Right kidney (tissue), 1 donor: ENCODE data around the gene ANKRD9.
"Not testable (repeated sequence)": the region's sequence is repeated elsewhere in the genome, so short reads cannot be mapped to it uniquely, and the experiment has no call there.

Experiments
- DNase-seq: peaks from one replicate; pipeline ENCODE4 v3.0.0-alpha.2; 2016

Gene ANKRD9

DNA sequence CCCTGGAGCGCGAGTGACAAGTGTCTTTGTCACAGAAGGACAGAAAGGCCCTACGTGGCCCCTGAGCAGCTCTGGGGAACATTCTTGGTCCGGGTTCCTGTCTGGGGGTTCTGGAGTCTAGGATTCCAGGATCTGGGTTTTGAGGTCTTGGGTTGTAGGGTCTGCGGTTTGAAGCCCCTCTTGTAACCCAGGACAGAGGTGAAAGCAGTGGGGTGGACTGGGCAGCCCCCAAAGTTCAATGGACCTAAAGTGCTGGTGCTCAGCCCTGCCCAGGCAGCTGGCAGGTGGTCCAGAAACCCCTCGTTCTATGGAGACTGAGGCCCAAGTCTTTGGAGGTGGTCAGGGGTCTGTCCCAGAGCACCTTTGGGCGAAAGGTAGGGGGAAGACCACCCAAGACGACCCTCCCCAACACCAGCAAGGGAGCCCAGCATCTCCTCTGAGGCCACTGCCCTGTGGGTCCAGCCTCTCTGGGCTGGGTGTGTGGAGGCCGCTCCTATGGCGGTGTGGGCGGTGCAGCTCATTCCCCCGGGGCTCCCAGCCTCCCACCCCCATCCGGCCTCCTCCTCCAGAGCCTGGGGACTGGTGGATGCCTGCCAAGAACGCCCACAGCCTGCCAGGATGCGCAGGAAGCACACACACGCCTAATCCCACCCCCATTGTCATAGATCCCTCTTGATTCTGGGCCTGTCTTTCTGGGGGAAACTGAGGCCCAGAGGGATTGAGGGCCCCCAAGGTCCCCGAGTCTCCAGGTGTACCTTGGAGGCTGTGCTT lies 30.2 kb upstream of the ANKRD9 start:
- peak; percentile 78 for DNase-seq

DNA sequence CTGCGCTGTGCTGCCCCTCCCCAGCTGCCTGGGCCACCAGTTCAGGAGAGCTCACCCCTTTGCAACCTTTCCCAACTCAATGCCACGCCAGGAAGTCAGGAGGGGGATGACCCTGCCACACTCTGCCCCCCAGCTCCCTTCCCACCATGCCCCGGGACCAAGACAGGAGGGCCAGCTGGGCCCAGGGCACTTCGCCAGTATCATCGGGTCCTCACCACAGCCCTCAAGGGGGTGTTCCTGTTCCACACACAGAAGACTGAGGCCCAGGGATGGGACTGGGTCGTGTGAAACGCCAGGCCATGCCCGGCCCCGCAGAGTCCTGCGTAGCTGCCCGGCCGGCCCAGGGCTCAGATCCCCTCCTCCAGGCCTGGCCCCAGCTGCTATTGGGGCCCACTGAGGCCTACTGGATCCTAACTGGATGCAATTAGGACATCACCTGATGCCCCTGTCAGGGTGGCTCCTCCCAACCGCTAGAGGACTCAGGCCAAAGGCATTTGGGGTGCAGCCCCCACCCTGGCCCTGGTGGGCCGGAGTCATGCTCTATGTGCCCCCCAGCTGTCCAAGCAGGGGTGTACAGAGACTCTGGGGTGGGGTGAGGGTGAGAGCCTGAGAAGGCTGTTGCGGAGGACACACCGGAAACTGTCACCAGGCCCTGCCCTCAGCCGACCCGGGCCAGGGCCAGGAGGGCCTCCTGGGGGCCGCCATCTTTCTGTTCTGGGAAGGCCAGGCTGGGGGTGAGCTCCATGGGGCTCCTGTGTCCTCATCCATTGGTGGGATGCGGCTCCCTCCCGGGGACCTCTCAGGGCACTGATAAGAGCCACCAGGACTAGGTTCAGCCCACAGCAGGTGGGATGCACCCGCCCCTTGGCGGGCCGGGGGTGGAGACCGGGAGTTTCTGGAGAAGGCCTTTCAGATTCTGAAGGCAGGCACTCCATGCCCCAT lies 29.3 kb upstream of the ANKRD9 start:
- DNase-seq = no peak

DNA sequence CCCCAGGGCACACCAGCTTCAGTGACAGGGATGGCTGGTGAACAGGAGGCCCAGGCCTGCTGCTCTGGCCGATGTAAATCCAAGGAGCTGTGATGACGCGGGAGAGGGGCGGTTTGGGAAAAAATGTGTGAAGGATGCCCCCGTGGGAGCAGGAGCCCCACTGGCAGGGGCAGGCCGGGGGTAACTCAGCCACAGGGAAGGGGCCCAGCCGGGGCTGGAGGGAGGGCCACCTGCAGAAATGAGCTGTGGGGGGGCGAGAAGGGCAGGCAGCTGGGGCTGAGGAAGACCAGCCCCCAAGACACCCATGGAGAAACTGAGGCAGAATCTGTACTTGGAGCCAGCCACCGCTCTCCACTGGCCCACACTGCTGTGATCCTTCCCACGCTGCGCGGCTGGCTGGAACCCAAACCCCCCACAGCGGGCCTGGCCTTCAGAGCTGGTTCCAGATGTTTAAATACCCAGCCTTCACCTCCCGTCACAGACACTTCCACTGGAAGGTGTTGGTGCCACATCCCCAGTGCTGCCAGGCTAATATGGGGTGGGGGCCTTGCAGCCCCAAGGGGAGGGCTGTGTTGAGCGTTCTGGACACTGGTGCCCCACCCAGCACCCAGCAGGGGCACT lies 28.5 kb upstream of the ANKRD9 start:
- DNase-seq = no peak

DNA sequence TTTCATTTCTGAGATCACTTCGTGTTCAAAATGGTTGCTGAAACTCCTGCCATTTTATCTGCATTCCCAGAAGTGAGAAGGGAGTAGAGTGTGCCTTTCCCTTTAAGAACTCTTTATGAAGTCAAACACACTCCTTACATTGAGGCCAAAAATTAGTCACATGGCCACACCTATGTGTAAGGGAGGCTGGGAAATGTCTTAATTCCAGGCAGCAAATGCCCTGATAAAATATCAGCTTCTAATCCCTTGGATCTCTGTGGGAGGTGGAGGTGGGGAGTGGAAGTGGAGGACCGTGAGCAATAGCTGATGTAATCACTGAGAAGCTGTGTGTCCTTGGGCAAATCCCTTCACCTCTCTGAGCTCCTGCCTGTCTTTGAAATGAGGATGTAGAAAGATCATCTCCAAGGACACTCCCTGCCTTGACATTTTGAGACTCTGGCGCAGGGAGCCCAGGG lies 22.7 kb upstream of the ANKRD9 start:
- no peak for DNase-seq

DNA sequence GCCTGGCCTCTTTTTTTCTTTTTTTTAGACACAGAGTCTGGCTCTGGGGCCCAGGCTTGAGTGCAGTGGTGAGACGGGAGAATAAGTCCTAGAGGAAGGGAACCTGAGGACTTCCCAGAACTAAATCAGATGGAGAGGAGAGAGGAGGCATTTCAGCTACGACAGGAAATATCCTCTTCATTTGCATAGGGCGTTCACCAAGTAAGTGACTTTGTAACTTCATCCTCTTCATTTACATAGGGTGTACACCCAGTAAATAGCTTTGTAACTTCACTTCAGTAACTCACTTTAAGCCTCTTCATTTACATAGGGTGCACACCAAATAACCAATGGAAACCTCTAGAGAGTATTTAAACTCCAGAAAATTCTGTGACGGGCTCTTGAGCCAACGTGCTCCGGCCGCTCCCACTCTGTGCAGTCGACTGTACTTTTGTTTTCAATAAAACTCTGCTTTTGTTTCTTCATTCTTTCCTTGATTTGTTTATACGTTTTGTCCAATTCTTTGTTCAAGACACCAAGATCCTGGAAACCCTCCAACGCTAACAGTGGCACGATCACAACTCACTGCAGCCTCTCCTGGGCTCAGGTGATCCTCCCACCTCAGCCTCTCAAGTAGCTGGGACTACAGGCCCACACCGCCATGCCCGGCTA lies 21.4 kb upstream of the ANKRD9 start:
- DNase-seq = no peak

DNA sequence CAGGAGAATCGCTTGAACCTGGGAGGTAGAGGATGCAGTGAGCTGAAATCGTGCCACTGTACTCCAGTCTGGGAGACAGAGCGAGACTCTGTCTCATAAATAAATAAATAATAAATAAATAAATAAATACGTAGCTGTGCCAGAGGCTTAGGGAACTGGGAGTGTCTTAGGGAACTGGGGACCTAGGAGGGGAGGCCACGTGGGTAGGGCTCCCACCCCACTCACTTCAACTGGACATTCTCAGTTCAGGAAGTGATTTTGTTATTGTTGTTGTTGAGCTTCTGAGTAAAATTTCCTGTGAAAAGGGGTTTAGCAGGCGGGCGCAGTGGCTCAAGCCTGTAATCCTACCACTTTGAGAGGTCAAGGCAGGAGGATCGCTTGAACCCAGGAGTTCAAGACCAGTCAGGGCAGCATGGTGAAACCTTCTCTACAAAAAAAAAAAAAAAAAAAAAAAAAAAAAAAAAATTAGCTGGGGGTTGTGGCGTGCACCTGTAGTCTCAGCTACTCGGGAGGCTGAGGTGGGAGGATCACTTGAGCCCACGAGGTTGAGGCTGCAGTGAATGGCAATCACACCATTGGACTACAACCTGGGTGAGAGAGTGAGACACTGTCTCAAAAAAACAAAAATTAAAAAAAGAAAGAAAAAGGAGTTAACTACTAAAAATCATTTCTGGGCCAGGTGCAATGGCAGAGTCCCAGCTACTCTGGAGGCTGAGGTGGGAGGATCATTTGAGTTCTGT lies 19.0 kb upstream of the ANKRD9 start:
- no peak for DNase-seq

DNA sequence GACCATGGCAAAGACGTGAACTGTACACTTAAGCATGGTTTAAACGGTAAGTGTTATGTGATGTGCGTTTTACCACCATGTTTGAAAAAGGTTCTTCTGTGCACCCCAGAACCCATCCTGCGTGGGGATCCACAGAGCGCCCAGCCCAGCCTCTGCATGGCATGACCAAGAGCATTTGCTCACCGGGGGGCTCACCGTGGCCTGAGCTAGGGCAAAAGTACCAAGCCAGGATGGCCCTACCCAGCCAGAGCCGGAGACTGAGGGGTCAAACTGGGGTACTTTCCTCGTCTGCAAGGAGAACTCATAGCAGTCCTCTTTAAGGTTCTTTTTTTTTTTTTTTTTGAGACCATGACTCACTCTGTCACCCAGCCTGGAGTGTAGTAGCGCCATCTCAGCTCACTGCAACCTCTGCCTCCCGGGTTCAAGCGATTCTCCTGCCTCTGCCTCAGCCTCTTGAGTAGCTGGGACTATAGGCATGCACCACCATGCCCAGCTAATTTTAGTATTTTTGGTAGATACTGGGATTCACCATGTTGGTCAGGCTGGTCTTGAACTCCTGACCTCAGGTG lies 16.4 kb upstream of the ANKRD9 start:
- DNase-seq = no peak

DNA sequence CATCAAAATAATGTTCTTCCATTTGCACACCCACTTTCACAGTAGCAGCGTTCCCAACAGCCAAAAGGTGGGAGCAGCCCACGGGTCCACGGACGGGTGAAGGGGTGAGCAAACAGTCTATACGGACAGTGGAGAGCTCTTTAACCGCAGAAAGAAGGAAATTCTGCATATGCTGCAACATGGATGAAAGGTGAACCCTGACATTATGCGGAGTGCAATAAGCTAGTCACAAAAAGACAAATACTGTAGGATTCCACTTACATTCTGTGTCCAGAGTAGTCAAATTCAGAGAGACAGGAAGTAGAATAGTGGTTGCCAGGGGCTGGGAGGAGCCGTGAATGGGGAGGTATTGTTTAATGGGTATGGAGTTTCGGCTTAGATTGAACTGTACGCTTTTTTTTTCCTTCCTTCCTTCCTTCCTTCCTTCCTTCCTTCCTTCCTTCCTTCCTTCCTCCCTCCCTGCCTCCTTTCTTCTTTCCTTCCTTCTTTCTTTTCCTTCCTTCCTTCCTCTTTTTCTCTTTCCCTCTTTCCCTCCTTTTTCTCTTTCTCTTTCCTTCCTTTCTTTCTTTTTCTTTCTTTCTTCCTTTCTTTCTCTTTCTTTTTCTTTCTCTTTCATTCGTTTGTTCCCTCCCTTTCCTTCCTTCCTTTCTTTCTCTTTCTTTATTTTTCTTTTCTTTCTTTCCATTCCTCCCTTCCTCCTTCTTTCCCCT lies 15.8 kb upstream of the ANKRD9 start:
- DNase-seq = no peak

DNA sequence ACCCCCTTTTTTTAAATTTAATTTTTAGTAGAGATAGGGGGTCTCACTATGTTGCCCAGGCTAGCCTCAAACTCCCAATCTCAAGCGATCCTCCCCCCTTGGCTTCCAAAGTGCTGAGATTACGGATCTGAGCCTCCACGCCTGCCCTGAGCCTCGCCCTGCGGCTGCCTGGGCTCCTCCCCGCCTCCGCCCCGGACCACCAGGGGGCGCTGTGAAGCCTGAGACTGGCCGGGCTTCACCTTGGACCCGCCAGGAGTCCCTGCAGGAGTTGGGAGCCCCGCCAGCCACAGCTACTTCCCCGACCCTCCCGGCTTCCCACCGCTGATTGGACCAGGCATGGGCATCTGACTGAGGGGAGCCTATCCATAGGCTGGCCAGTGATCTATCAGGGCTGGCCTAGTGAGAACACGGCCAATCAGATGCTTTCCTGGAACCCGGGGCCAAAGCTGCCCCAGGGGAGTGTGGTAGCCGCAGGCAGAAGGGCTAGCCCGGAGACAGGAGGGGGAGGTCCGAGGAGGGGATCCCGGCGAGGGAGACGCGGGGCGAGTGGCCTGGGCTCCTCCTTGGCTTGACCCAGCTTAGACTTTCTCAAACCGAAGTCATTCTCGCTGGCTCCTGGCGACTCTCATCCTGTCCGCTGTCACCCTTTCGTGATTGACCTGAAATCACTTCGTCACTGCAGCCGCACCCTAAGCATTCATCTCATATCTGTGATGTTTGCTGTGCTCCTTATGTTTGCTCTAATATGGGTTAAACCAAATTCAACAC lies 15.1 kb upstream of the ANKRD9 start:
- peak; percentile 89 for DNase-seq

DNA sequence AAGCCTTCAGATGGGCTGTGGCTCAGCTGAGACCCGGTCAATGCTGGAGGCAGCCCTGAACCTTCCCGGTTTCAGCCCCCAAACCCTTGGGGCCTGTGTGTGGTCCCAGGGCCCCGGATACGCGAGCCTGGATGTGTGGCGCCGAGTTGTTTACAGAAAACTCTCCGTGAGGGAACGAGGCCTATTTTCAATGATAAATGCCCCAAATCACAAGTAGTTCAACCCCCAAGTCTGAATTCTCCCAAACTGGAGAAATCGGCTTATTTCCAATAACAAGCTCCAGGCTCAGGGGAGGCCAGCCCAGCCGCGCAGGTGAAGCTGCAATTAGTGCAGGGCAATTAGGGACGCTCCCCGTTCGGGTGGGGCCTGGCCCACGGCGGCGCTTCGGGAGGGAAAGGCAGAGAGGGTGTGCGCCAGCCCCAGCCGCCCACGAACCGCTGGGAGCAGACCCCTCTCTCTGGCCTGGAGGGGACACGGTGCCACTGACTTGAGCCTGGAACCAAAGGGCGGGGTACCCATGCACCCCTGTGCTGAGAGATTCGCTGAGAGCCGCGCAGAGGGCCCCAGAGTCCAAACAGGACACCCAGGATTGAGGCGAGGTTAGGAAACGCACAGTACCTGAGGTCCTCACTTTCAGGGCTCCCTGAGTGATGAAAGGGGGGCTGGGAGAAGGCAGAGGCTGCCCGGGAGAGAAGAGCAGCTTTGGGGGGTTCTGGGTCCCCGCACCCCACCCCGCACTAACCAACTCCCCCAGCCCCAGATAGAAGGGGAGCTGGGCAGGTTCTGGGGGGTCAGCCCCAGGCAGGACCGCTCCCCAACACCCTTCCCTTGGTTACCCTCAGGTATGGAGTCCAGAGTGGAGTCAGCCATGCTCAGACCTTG lies 14.2 kb upstream of the ANKRD9 start:
- no peak for DNase-seq

DNA sequence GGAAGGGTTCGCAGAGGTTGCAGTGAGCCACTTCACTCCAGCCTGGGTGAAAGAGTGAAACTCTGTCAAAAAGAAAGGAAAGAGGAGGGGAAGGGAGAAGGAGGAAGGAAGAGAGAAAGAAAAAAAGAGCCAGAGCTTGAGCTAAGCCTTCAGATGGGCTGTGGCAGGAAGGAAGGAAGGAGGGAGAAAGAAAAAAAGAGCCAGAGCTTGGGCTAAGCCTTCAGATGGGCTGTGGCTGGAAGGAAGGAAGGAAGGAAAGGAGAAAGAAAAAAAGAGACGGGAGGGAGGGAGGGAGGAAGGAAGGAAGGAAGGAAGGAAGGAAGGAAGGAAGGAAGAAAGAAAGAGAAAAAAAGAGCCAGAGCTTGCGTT lies 13.6 kb upstream of the ANKRD9 start:
- DNase-seq = no peak

DNA sequence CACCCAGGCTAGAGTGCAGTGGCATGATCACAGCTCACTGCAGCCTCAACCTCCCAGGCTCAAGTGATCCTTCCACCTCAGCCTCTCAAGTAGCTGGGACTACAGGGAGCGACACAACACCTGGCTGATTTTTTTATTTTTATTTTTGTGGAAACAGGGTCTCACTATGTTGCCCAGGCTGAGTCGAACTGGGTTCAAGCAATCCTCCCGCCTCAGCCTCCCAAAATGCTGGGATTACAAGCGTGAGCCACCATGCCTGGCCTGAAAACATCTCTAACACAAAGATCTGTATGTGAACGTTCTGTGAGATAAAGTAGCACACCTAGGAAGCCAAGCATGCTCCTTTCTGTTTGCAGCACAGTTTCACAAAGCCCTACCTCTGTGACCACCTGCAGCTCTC lies 10.1 kb upstream of the ANKRD9 start:
- DNase-seq = not testable (repeated sequence)

DNA sequence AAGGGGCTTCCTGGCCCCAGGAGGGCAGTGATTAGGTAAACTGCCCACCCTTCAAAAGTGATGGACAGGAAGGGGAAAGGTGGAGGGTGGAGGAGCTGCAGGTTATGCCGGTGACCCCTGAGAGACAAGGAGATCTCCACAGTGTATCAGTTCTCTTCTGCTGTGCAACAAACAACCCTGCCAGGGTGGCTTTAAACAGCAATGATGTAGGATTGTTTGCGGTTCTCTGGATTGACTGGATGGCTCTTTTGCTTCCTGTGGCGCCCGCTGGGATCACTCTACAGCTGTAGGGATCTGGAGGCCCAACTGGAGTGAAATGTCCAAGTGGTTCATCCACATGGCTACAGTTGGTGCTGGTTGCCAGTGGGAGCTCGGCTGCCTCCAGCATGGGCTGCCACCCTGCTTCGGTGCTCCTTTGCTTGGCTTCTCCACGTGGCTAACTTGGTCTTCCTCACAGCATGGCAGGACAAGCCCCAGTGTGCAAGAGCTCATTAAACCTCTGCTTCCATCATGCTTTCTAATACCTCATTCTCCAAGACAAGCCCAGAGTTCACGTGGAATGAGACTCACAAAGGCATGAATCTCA lies 8.6 kb upstream of the ANKRD9 start:
- DNase-seq = no peak

DNA sequence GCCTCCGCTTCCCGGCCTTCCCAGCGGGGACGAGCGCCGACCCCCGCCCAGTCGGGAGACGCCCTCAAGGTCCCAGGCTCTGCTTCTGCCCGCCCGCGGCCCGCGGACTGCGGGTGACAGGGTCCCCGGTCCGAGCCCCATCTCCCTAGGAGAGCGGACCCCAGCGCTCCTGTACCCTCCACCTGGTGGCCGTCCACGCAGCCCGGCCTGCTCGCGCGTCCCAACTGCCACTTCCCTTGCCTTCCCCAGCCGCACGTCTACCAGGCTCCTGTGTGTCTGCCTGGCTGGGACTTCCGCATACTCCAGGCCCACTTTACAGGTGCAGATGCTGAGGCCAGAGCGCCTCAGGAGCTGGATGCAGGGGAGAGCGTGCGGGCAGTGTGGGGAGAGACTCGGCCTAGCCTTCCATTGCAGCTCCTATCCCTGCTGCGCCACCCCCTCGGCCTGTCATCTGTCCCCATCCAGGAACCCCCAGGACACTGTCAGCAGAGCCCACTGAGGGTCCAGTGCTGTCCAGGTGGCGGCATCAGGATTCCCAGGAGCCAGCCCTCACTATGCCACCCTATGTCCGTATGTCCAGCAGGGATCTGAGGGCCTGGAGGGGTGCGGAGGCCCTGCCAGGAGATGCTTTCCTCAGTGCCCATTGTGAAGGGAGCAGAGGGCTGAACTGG lies 8.0 kb upstream of the ANKRD9 start:
- DNase-seq = peak; percentile 69

DNA sequence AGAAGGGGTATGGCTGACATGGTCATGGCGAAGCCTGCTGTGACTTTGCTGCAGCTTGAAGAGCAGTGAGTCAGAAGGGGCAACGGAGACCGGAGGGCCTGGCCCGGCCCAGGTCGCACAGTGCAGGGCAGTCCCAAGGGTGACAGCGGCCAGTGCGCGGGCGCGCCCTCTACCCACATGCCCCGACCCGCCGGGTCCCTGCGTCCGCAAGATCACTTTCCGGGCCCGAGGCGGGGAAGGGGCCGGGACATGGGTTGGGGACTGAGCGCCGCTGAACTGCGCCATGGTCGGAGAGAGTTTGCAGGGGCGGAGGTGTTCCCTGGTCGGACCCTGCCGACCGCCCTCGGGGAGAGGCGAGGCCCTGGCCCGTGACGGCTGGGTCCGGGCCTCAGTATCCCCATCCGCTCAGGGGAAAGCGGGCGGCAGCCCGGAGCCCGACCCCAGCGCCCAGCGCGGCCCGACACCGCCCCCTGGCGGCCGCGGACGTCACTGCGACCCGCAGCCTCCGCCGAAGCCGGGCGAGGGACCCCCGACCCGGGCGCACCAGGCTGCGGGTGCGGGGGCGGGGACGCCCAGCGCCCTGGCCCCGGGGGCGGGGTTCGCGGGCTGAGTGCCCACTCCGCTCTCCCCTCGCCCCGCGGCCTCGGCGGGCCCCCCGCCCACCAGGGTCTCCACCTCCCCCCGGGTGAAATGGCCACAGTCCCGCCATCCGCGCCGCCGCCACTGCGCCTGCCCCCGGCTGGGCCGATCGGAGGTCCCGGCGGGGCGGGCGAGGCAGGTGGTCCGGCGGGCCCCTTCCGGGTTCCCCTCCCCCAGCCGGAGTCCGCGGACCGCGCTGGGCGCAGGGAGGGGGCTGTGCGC lies 7.2 kb upstream of the ANKRD9 start:
- DNase-seq = peak; percentile 92

DNA sequence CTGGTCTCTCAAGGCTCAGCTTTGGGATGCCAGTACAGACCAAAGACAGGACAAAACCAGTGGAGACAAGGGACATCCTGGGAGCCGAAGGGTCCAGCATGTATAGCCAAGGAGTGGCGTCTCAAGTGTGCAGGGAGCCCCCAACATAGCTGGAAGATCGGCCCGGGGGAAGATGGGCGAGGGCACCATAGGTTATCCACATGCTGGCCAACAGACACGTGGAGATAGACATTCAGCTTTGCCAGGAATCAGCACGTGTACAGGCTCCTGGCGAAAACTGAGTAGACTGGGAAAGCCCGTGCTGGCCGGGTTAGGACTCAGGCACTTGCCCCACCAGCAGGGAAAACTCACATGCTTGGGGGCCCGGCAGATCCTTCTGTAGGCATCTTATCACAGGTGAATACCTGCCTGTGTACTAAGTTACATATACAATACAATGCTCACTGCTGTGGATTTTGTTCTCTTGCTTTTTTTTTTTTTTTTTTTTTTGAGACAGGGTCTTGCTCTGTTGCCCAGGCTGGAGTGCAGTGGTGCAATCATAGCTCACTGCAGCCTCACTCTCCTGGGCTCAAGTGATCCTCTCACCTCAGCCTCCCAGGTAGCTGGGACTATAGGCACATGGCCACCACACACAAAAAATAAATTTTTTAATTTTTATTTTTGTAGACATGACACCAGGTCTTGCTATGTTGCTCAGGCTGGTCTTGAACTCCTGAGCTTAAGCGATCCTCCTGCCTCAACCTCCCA lies 5.6 kb upstream of the ANKRD9 start:
- no peak for DNase-seq
